CD4-positive, CD25-positive, alpha-beta regulatory T cell (primary cell): ENCODE results near the gene LRP2. TPM values are rescaled to one million over a fixed set of nuclear protein-coding genes. Genes with fewer than 3 reads are reported as not detected.

Source experiments
- ATAC-seq, 2 donors: fragments of 150-1000 bp; cut with Tn5 transposase; one replicate each; pipeline ENCODE4 v1.10.0; 2021; ENCODE audit warnings: low read depth in 2 of 2, moderate number of reproducible peaks in 2 of 2, moderate library complexity in 1 of 2
- DNase-seq, 3 donors: peaks; one replicate each; pipeline versions ENCODE4 v3.0.0 to v3.0.0-alpha.2; 2012 to 2022; ENCODE audit warnings: mixed read lengths in 1 of 3
- H3K27ac ChIP-seq: one replicate; pipeline ENCODE4 v1.7.0; 2013; ENCODE audit warnings: mild to moderate bottlenecking, low read length; ENCODE audit not compliant: insufficient read depth, poor library complexity, severe bottlenecking
- H3K27me3 ChIP-seq: one replicate; pipeline ENCODE4 v1.7.0; 2013; ENCODE audit warnings: low read length; ENCODE audit not compliant: control insufficient read depth, insufficient read depth
- H3K36me3 ChIP-seq: one replicate; pipeline ENCODE4 v1.7.0; 2013; ENCODE audit warnings: mild to moderate bottlenecking, low read length, moderate library complexity; ENCODE audit not compliant: control insufficient read depth, insufficient read depth
- H3K4me1 ChIP-seq: 2 replicates; pipeline ENCODE4 v1.7.0; 2013; ENCODE audit warnings: mild to moderate bottlenecking, low read length; ENCODE audit not compliant: insufficient read depth, control insufficient read depth, poor library complexity, severe bottlenecking
- H3K4me3 ChIP-seq: one replicate; pipeline ENCODE4 v1.7.0; 2013; ENCODE audit warnings: low read depth, mild to moderate bottlenecking, low read length, moderate library complexity
- H3K9me3 ChIP-seq, 2 experiments: 1 replicate in 1 of 2; 2 replicates in 1 of 2; pipeline ENCODE4 v1.7.0; 2013; ENCODE audit warnings: low read length in 2 of 2, mild to moderate bottlenecking in 1 of 2, moderate library complexity in 1 of 2; ENCODE audit not compliant: control insufficient read depth in 2 of 2
- H3K27ac Mint-ChIP-seq, 3 donors: one replicate each; pipeline ENCODE4 v1.8.0; 2020 to 2022; ENCODE audit warnings: mild to moderate bottlenecking in 3 of 3, mixed read lengths in 3 of 3, moderate library complexity in 2 of 3
- H3K27me3 Mint-ChIP-seq: one replicate; pipeline ENCODE4 v1.8.0; 2022; ENCODE audit warnings: mild to moderate bottlenecking, mixed read lengths
- H3K36me3 Mint-ChIP-seq: one replicate; pipeline ENCODE4 v1.8.0; 2020; ENCODE audit warnings: mixed read lengths
- H3K4me1 Mint-ChIP-seq, 4 donors: one replicate each; pipeline ENCODE4 v1.8.0; 2020 to 2022; ENCODE audit warnings: mixed read lengths in 4 of 4, mild to moderate bottlenecking in 1 of 4
- H3K4me3 Mint-ChIP-seq, 4 donors: one replicate each; pipeline ENCODE4 v1.8.0; 2020 to 2022; ENCODE audit warnings: mild to moderate bottlenecking in 4 of 4, mixed read lengths in 4 of 4, moderate library complexity in 3 of 4
- H3K9me3 Mint-ChIP-seq, 7 donors: one replicate each; pipeline ENCODE4 v1.8.0; 2020 to 2022; ENCODE audit warnings: mixed read lengths in 7 of 7, mild to moderate bottlenecking in 3 of 7, moderate library complexity in 2 of 7
- polyA plus RNA-seq, 4 donors: library from polyadenylated mRNA; unstranded; fragments of 300-500 nt; fragmentation: Illumina TruSeq; gene quantifications; one replicate each; pipeline ENCODE4 v1.2.3, GENCODE V29; 2021
- total RNA-seq: library from RNA; stranded (reverse); gene quantifications from one replicate; pipeline ENCODE4 v1.2.3, GENCODE V29; 2022

The LRP2 gene
- total and polyA plus RNA-seq, 5 donors from 2014 or later: not detected

GRCh38 chr2:169105476-169105875 lies 256.9 kb downstream of the LRP2 start:
- H3K9me3 ChIP-seq: no peaks in the 10 kb centered on the region
- no peaks in the 10 kb centered on the region for H3K36me3 ChIP-seq
- Mint-ChIP-seq H3K27ac (peak overlapping the region in 1 of 3 donors; percentile 8), H3K9me3 (no peaks in the 10 kb centered on the region), H3K27me3 (peaks cover 10% of the 10 kb centered on the region), H3K4me1 (peaks cover 0 to 42% (median 22%) of the 10 kb centered on the region in 4 donors), H3K4me3 (peak overlapping the region in 3 of 4 donors; percentile 3 to 69 (median 23)), H3K36me3 (no peaks in the 10 kb centered on the region)
- peaks cover 36% of the 10 kb centered on the region for H3K4me1 ChIP-seq
- H3K27me3 ChIP-seq: no peaks in the 10 kb centered on the region
- no peak overlapping the region for H3K27ac ChIP-seq
- DNase-seq (peak in 2 of 3 donors; percentile 5 to 31), ATAC-seq (peak; percentile 28 to 44)
- H3K4me3 ChIP-seq: peak overlapping the region; percentile 26

GRCh38 chr2:169104848-169105247 lies 257.5 kb downstream of the LRP2 start:
- Histone ChIP-seq H3K36me3 (no peaks in the 10 kb centered on the region), H3K9me3 (no peaks in the 10 kb centered on the region), H3K4me1 (peaks cover 36% of the 10 kb centered on the region), H3K27me3 (no peaks in the 10 kb centered on the region), H3K27ac (no peak overlapping the region), H3K4me3 (no peak overlapping the region)
- no peaks in the 10 kb centered on the region for H3K9me3 Mint-ChIP-seq
- H3K4me1 Mint-ChIP-seq: peaks cover 0 to 41% (median 21%) of the 10 kb centered on the region in 4 donors
- DNase-seq: no peak
- ATAC-seq: no peak
- H3K4me3 Mint-ChIP-seq: no peak overlapping the region
- H3K27ac Mint-ChIP-seq: no peak overlapping the region
- no peaks in the 10 kb centered on the region for H3K36me3 Mint-ChIP-seq
- peaks cover 10% of the 10 kb centered on the region for H3K27me3 Mint-ChIP-seq

GRCh38 chr2:169095621-169096105 lies 266.7 kb downstream of the LRP2 start:
- H3K4me3 ChIP-seq: no peak overlapping the region

GRCh38 chr2:169094676-169095075 lies 267.7 kb downstream of the LRP2 start:
- ATAC-seq (no peak), DNase-seq (no peak)
- H3K9me3 Mint-ChIP-seq: peaks cover 0 to 6% (median 0%) of the 10 kb centered on the region in 7 donors
- H3K9me3 ChIP-seq: no peaks in the 10 kb centered on the region
- H3K36me3 ChIP-seq: no peaks in the 10 kb centered on the region
- no peak overlapping the region for H3K27ac ChIP-seq
- no peaks in the 10 kb centered on the region for H3K4me1 ChIP-seq
- no peaks in the 10 kb centered on the region for H3K36me3 Mint-ChIP-seq
- H3K27ac Mint-ChIP-seq: no peak overlapping the region
- no peak overlapping the region for H3K4me3 ChIP-seq
- H3K27me3 Mint-ChIP-seq: peaks cover 13% of the 10 kb centered on the region
- no peaks in the 10 kb centered on the region for H3K27me3 ChIP-seq
- no peak overlapping the region for H3K4me3 Mint-ChIP-seq
- no peaks in the 10 kb centered on the region for H3K4me1 Mint-ChIP-seq

More at GRCh38 chr2:169095621-169096105, 266.7 kb downstream of the LRP2 start:
- peaks cover 0 to 6% (median 0%) of the 10 kb centered on the region in 7 donors for H3K9me3 Mint-ChIP-seq
- peak overlapping the region in 1 of 3 donors; percentile 15 for H3K27ac Mint-ChIP-seq
- no peaks in the 10 kb centered on the region for H3K36me3 Mint-ChIP-seq
- H3K27ac ChIP-seq: no peak overlapping the region
- peaks cover 13% of the 10 kb centered on the region for H3K27me3 Mint-ChIP-seq
- no peaks in the 10 kb centered on the region for H3K9me3 ChIP-seq
- H3K36me3 ChIP-seq: no peaks in the 10 kb centered on the region
- no peaks in the 10 kb centered on the region for H3K4me1 Mint-ChIP-seq
- no peaks in the 10 kb centered on the region for H3K4me1 ChIP-seq
- ATAC-seq: no peak
- H3K4me3 Mint-ChIP-seq: no peak overlapping the region
- H3K27me3 ChIP-seq: no peaks in the 10 kb centered on the region
- no peak for DNase-seq

GRCh38 chr2:169093535-169093934 lies 268.8 kb downstream of the LRP2 start:
- Histone ChIP-seq H3K4me3 (no peak overlapping the region), H3K27me3 (no peaks in the 10 kb centered on the region), H3K36me3 (no peaks in the 10 kb centered on the region), H3K9me3 (no peaks in the 10 kb centered on the region), H3K27ac (no peak overlapping the region), H3K4me1 (no peaks in the 10 kb centered on the region)
- peaks cover 13% of the 10 kb centered on the region for H3K27me3 Mint-ChIP-seq
- H3K27ac Mint-ChIP-seq: no peak overlapping the region
- H3K4me1 Mint-ChIP-seq: no peaks in the 10 kb centered on the region
- no peak overlapping the region for H3K4me3 Mint-ChIP-seq
- no peaks in the 10 kb centered on the region for H3K36me3 Mint-ChIP-seq
- DNase-seq (no peak), ATAC-seq (no peak)
- peaks cover 0 to 5% (median 0%) of the 10 kb centered on the region in 7 donors for H3K9me3 Mint-ChIP-seq

- Histone ChIP-seq H3K4me1 (no peaks in the 10 kb centered on the region), H3K36me3 (no peaks in the 10 kb centered on the region), H3K27me3 (no peaks in the 10 kb centered on the region), H3K9me3 (no peaks in the 10 kb centered on the region), H3K4me3 (no peak overlapping the region), H3K27ac (no peak overlapping the region)
- no peak overlapping the region for H3K27ac Mint-ChIP-seq
- no peak overlapping the region for H3K4me3 Mint-ChIP-seq
- peaks cover 0 to 3% (median 0%) of the 10 kb centered on the region in 7 donors for H3K9me3 Mint-ChIP-seq
- ATAC-seq (no peak), DNase-seq (no peak)
- no peaks in the 10 kb centered on the region for H3K4me1 Mint-ChIP-seq
- H3K36me3 Mint-ChIP-seq: no peaks in the 10 kb centered on the region
- H3K27me3 Mint-ChIP-seq: peaks cover 8% of the 10 kb centered on the region
Observed at GRCh38 chr2:169091761-169092519, 270.4 kb downstream of the LRP2 start.

GRCh38 chr2:169091256-169091655 lies 271.1 kb downstream of the LRP2 start:
- Mint-ChIP-seq H3K4me1 (no peaks in the 10 kb centered on the region), H3K27ac (no peak overlapping the region), H3K27me3 (peaks cover 8% of the 10 kb centered on the region), H3K4me3 (no peak overlapping the region), H3K36me3 (no peaks in the 10 kb centered on the region), H3K9me3 (peaks cover 0 to 3% (median 0%) of the 10 kb centered on the region in 7 donors)
- Histone ChIP-seq H3K27ac (no peak overlapping the region), H3K9me3 (no peaks in the 10 kb centered on the region), H3K36me3 (no peaks in the 10 kb centered on the region), H3K4me3 (no peak overlapping the region), H3K4me1 (no peaks in the 10 kb centered on the region), H3K27me3 (no peaks in the 10 kb centered on the region)
- DNase-seq: no peak
- ATAC-seq: no peak
